DND-41 (cell line): ENCODE results near the gene IL1RAPL2.

Source experiments
- ATAC-seq: fragments of 200-7000 bp; cut with Tn5 transposase; 3 replicates; pipeline ENCODE4 v1.9.1; 2021; ENCODE audit warnings: low read depth; ENCODE audit not compliant: insufficient read depth
- DNase-seq: peaks from one replicate; pipeline ENCODE4 v3.0.0-alpha.2; 2020
- H2AFZ ChIP-seq: 2 replicates; pipeline ENCODE4 v1.6.0; 2012; ENCODE audit warnings: low read depth, low read length
- H3K27ac ChIP-seq: 2 replicates; pipeline ENCODE4 v1.5.1; 2012; ENCODE audit warnings: low read length, inconsistent platforms
- H3K27me3 ChIP-seq: fragments of 200-600 bp; sonication (generic); 2 replicates; pipeline ENCODE4 v1.6.0; 2012; ENCODE audit warnings: low read length, mild to moderate bottlenecking, inconsistent platforms; ENCODE audit not compliant: insufficient read depth, poor library complexity
- H3K36me3 ChIP-seq: 2 replicates; pipeline ENCODE4 v1.5.1; 2012; ENCODE audit warnings: low read length, inconsistent platforms; ENCODE audit not compliant: insufficient read depth
- H3K4me1 ChIP-seq: 2 replicates; pipeline ENCODE4 v1.5.1; 2012; ENCODE audit warnings: mild to moderate bottlenecking, low read length; ENCODE audit not compliant: insufficient read depth
- H3K4me2 ChIP-seq: 2 replicates; pipeline ENCODE4 v1.6.0; 2012; ENCODE audit warnings: mild to moderate bottlenecking, moderate library complexity, low read length, inconsistent platforms; ENCODE audit not compliant: insufficient read depth
- H3K4me3 ChIP-seq, 2 experiments: fragments of 200-600 bp in 1 of 2; shearing (Covaris generic) in 1 of 2; 2 replicates each; pipeline ENCODE4 v1.5.1; 2012 to 2016; ENCODE audit warnings: inconsistent platforms in 2 of 2, low read length in 2 of 2, mild to moderate bottlenecking in 2 of 2, low read depth in 1 of 2, moderate library complexity in 1 of 2
- H3K79me2 ChIP-seq: 2 replicates; pipeline ENCODE4 v1.6.0; 2012; ENCODE audit warnings: low read length, inconsistent platforms; ENCODE audit not compliant: insufficient read depth
- H3K9ac ChIP-seq: 2 replicates; pipeline ENCODE4 v1.6.0; 2012; ENCODE audit warnings: low read depth, mild to moderate bottlenecking, inconsistent platforms, low read length, moderate library complexity
- H3K9me3 ChIP-seq: 2 replicates; pipeline ENCODE4 v1.5.1; 2012; ENCODE audit warnings: low read length, moderate library complexity, mild to moderate bottlenecking, inconsistent platforms; ENCODE audit not compliant: insufficient read depth, severe bottlenecking
- H4K20me1 ChIP-seq: 2 replicates; pipeline ENCODE4 v1.6.0; 2012; ENCODE audit warnings: low read length; ENCODE audit not compliant: insufficient read depth
- CTCF ChIP-seq: IDR thresholded peaks from 2 replicates; pipeline ENCODE4 v1.5.1; 2012; ENCODE audit warnings: borderline replicate concordance, low read length, moderate library complexity, mild to moderate bottlenecking; ENCODE audit not compliant: poor library complexity, severe bottlenecking; ENCODE audit errors: extremely low read depth
- EZH2 ChIP-seq: IDR thresholded peaks from 3 replicates; pipeline ENCODE4 v1.6.1; 2012; ENCODE audit warnings: borderline replicate concordance, low read depth, mild to moderate bottlenecking, moderate library complexity, low read length, inconsistent platforms; ENCODE audit not compliant: severe bottlenecking

IL1RAPL2 gene

GRCh38 chrX:104618106-104618895, 52.3 kb downstream of the IL1RAPL2 start:
- H3K4me2 ChIP-seq: no peak overlapping the region
- H4K20me1 ChIP-seq: no peaks in the 10 kb centered on the region
- no peaks in the 10 kb centered on the region for H3K36me3 ChIP-seq
- H3K27me3 ChIP-seq: no peaks in the 10 kb centered on the region
- no peak overlapping the region for H3K4me3 ChIP-seq
- H3K9ac ChIP-seq: no peak overlapping the region
- no peak for ATAC-seq
- DNase-seq: no peak
- H3K27ac ChIP-seq: no peak overlapping the region
- H2AFZ ChIP-seq: no peak overlapping the region
- no peaks in the 10 kb centered on the region for H3K9me3 ChIP-seq
- H3K79me2 ChIP-seq: no peaks in the 10 kb centered on the region
- H3K4me1 ChIP-seq: no peaks in the 10 kb centered on the region
- TF ChIP-seq EZH2: no peak
- no peak for TF ChIP-seq CTCF

DNA sequence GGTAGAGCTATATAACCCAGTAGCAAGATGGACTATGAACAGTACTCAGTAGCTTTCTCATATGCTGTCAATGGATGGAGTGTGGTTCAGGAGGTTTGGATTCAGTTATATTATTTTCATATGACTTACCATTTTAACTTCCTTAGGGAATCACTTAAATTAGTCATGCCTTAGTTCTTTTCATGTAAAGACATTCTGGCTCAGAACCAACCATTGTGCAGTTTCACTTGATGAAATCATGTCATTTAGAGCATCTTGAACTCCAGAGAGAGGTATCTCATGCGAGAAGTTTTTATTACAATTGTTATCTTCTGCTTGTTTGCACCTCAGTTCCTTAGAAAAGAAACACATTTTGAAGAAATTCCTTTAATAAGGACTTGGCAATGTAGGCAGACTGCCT, 55.8 kb downstream of the IL1RAPL2 start:
- DNase-seq: no peak
- no peak overlapping the region for H3K4me3 ChIP-seq
- no peak for TF ChIP-seq CTCF
- TF ChIP-seq EZH2: no peak
- no peak for ATAC-seq
- no peaks in the 10 kb centered on the region for H3K4me1 ChIP-seq
- no peaks in the 10 kb centered on the region for H4K20me1 ChIP-seq
- no peak overlapping the region for H3K4me2 ChIP-seq
- no peaks in the 10 kb centered on the region for H3K36me3 ChIP-seq
- H3K9me3 ChIP-seq: no peaks in the 10 kb centered on the region
- H2AFZ ChIP-seq: no peak overlapping the region
- no peak overlapping the region for H3K9ac ChIP-seq
- no peaks in the 10 kb centered on the region for H3K27me3 ChIP-seq
- no peak overlapping the region for H3K27ac ChIP-seq
- H3K79me2 ChIP-seq: no peaks in the 10 kb centered on the region

- Histone ChIP-seq H3K36me3 (no peaks in the 10 kb centered on the region), H3K27ac (no peak overlapping the region), H3K4me1 (no peaks in the 10 kb centered on the region), H2AFZ (no peak overlapping the region), H3K4me2 (no peak overlapping the region), H3K79me2 (no peaks in the 10 kb centered on the region), H3K4me3 (no peak overlapping the region), H3K9ac (no peak overlapping the region), H3K27me3 (no peaks in the 10 kb centered on the region), H4K20me1 (no peaks in the 10 kb centered on the region), H3K9me3 (no peaks in the 10 kb centered on the region)
- no peak for TF ChIP-seq CTCF
- no peak for ATAC-seq
- no peak for DNase-seq
Measured at GRCh38 chrX:104641176-104641575, 75.2 kb downstream of the IL1RAPL2 start.

- DNase-seq (no peak), ATAC-seq (no peak)
- H3K27me3 ChIP-seq: no peaks in the 10 kb centered on the region
- H3K9ac ChIP-seq: no peak overlapping the region
- no peaks in the 10 kb centered on the region for H3K79me2 ChIP-seq
- no peak overlapping the region for H3K27ac ChIP-seq
- H3K9me3 ChIP-seq: no peaks in the 10 kb centered on the region
- H3K4me3 ChIP-seq: no peak overlapping the region
- TF ChIP-seq CTCF (no peak), EZH2 (no peak)
- H3K4me2 ChIP-seq: no peak overlapping the region
- H3K36me3 ChIP-seq: no peaks in the 10 kb centered on the region
- H3K4me1 ChIP-seq: no peaks in the 10 kb centered on the region
- no peaks in the 10 kb centered on the region for H4K20me1 ChIP-seq
- H2AFZ ChIP-seq: no peak overlapping the region
Measured at GRCh38 chrX:104647084-104647483, 81.1 kb downstream of the IL1RAPL2 start.
